Adrenal gland (tissue), 5 donors: ENCODE measurements around the gene CTRB1.

Source experiments
- CTCF ChIP-seq, 6 experiments: fragments of 450-650 bp in 4 of 6; fragments of 200-600 bp in 2 of 6; sonication (generic) in 1 of 6; IDR thresholded peaks; 1 replicate in 5 of 6; 2 replicates in 1 of 6; pipeline versions ENCODE4 v1.5.1 to v1.8.0; 2016 to 2021; ENCODE audit warnings: antibody characterized with exemption in 6 of 6, mild to moderate bottlenecking in 2 of 6, moderate library complexity in 1 of 6
- POLR2A ChIP-seq, 2 donors: fragments of 450-650 bp; IDR thresholded peaks; one replicate each; pipeline ENCODE4 v1.6.1; 2017; ENCODE audit warnings: antibody characterized with exemption in 2 of 2, mild to moderate bottlenecking in 2 of 2, moderate library complexity in 1 of 2
- donor health status: DM: no; HTN: no; CAD: no.

- TF ChIP-seq CTCF (IDR thresholded peaks at IDR 0.05) (no peak), POLR2A (IDR thresholded peaks at IDR 0.05) (no peak)
Measured at GRCh38 chr16:75207831-75208230, 11.0 kb upstream of the CTRB1 start.
